Sigmoid colon (tissue), 7 donors: ENCODE data around the gene CHRNE. TPM values are rescaled to one million over a fixed set of nuclear protein-coding genes. Genes with fewer than 3 reads are reported as not detected.

Source experiments
- DNase-seq: peaks from one replicate; pipeline ENCODE4 v3.0.0-alpha.2; 2019
- H3K27ac ChIP-seq, 4 donors: fragments of 200-600 bp; sonication (generic); one replicate each; pipeline ENCODE4 v1.5.1; 2016 to 2019; ENCODE audit warnings: mild to moderate bottlenecking in 1 of 4
- H3K27me3 ChIP-seq, 3 donors: fragments of 200-600 bp; sonication (generic); one replicate each; pipeline ENCODE4 v1.5.1; 2019; ENCODE audit warnings: mild to moderate bottlenecking in 1 of 3
- H3K36me3 ChIP-seq, 4 donors: fragments of 200-600 bp; sonication (generic); one replicate each; pipeline ENCODE4 v1.5.1; 2016 to 2019
- H3K4me1 ChIP-seq, 4 donors: fragments of 200-600 bp; sonication (generic); one replicate each; pipeline ENCODE4 v1.5.1; 2017 to 2019
- H3K4me3 ChIP-seq, 4 donors: fragments of 200-600 bp; sonication (generic); one replicate each; pipeline ENCODE4 v1.5.1; 2017 to 2019; ENCODE audit warnings: mild to moderate bottlenecking in 2 of 4, moderate library complexity in 1 of 4
- H3K9me3 ChIP-seq, 4 donors: fragments of 200-600 bp in 3 of 4; sonication (generic) in 3 of 4; one replicate each; pipeline versions ENCODE4 v1.5.1 to v1.6.1; 2013 to 2019
- EP300 ChIP-seq, 4 donors: sonication (generic); formaldehyde crosslinking; IDR thresholded peaks; one replicate each; pipeline ENCODE4 v1.6.1; 2017; ENCODE audit warnings: antibody characterized with exemption in 4 of 4
- POLR2A ChIP-seq, 2 donors: fragments of 450-650 bp; IDR thresholded peaks; one replicate each; pipeline ENCODE4 v1.6.1; 2016; ENCODE audit warnings: antibody characterized with exemption in 2 of 2, mild to moderate bottlenecking in 2 of 2, moderate library complexity in 2 of 2
- POLR2AphosphoS5 ChIP-seq, 4 donors: sonication (generic); formaldehyde crosslinking; IDR thresholded peaks; one replicate each; pipeline ENCODE4 v1.6.1; 2017; ENCODE audit warnings: antibody characterized with exemption in 4 of 4
- WGBS, 2 donors: extraction: QIAGEN DNeasy Blood & Tissue Kit; methylation state at CpG; one replicate each; pipeline ENCODE4 v1.1.7; 2013; 5-methylcytosine and 5-hydroxymethylcytosine counted together
- intact Hi-C: fragments of 100-400 bp; cut with DNase I; formaldehyde crosslinking; loops from one replicate; pipeline ENCODE4 v1.15.1; 2023
- polyA plus RNA-seq, 3 donors: library from polyadenylated mRNA; stranded (reverse); fragments of 200-250 nt; gene quantifications; one replicate each; pipeline ENCODE4 v1.2.3, GENCODE V29; 2013
- total RNA-seq, 4 donors: library from RNA; depleted of rRNA; stranded (reverse); fragments of >200 nt; gene quantifications; one replicate each; pipeline ENCODE4 v1.1.0, GENCODE V29; 2016
- TF ChIP-seq, protein P1 (sequence below), 4 experiments: fragments of 450-650 bp in 3 of 4; fragments of 200-600 bp in 1 of 4; IDR thresholded peaks; one replicate each; pipeline ENCODE4 v1.5.1; 2016 to 2019; ENCODE audit warnings: antibody characterized with exemption in 4 of 4, mild to moderate bottlenecking in 3 of 4, moderate library complexity in 2 of 4
- donor health status: healthy with polysubstance abuse.
- donor health status: Bipolar disorder and iron deficiency.
- donor health status: healthy.

The CHRNE gene
- total and polyA plus RNA-seq, 7 donors = 0.46 to 0.57 (median 0.54) TPM; not detected in 2

GRCh38 chr17:4939796-4940554 lies 37.1 kb upstream of the CHRNE start, which contains the start of the genes RNF167 and SLC25A11:
TSS of gene RNF167 (plus strand) at chr17:4940268. CDS start at chr17:4940910, 642 bp downstream.
TSS of gene SLC25A11 (minus strand) at chr17:4940046. CDS start at chr17:4939910, 136 bp downstream.
- no peaks in the 10 kb centered on the region for H3K9me3 ChIP-seq
- H3K4me1 ChIP-seq = peaks cover 0 to 57% (median 42%) of the 10 kb centered on the region in 4 donors
- intact Hi-C loops = loop anchor here (1.0 to 2.0 kb wide), 3 partner anchors 27 to 47 kb away; partner anchors contain the start of genes CAMTA2 and SPAG7
- H3K36me3 ChIP-seq = peaks cover 28 to 57% (median 37%) of the 10 kb centered on the region in 4 donors
- no peaks in the 10 kb centered on the region for H3K27me3 ChIP-seq
- 0% methylated on average over 72 of the region's 72 CpGs for WGBS, 2 donors
- peak within 1 kb of the TSS; percentile 62 to 83 (median 73) for H3K4me3 ChIP-seq
- peak; percentile 99 for DNase-seq
- peak within 1 kb of the TSS; percentile 91 to 96 (median 94) for H3K27ac ChIP-seq
- peak; percentile 32 to 83 (median 74) for TF ChIP-seq POLR2AphosphoS5 (IDR thresholded peaks at IDR 0.05)
- TF ChIP-seq POLR2A (IDR thresholded peaks at IDR 0.05) = peak; percentile 32 to 48
- TF ChIP-seq, protein P1, sequence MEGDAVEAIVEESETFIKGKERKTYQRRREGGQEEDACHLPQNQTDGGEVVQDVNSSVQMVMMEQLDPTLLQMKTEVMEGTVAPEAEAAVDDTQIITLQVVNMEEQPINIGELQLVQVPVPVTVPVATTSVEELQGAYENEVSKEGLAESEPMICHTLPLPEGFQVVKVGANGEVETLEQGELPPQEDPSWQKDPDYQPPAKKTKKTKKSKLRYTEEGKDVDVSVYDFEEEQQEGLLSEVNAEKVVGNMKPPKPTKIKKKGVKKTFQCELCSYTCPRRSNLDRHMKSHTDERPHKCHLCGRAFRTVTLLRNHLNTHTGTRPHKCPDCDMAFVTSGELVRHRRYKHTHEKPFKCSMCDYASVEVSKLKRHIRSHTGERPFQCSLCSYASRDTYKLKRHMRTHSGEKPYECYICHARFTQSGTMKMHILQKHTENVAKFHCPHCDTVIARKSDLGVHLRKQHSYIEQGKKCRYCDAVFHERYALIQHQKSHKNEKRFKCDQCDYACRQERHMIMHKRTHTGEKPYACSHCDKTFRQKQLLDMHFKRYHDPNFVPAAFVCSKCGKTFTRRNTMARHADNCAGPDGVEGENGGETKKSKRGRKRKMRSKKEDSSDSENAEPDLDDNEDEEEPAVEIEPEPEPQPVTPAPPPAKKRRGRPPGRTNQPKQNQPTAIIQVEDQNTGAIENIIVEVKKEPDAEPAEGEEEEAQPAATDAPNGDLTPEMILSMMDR (IDR thresholded peaks at IDR 0.05) = no peak
- TF ChIP-seq EP300 (IDR thresholded peaks at IDR 0.05) = peak in 1 of 4 donors; percentile 64

DNA sequence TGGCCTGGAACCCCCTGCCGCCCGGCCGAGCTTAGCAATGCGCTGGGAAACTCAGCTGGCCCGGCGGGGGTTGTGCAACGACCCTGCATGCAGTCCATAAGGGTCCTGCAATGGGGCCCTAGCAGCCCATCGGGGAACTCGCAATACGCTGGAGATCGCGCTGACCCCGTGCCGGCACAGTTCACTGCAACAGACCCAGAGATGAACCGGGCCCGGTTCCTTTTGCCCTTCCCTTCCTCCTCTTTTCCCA lies 36.6 kb upstream of the CHRNE start:
- peaks cover 0 to 53% (median 39%) of the 10 kb centered on the region in 4 donors for H3K4me1 ChIP-seq
- no peaks in the 10 kb centered on the region for H3K9me3 ChIP-seq
- WGBS, 2 donors = 0% methylated on average over 16 of the region's 16 CpGs
- DNase-seq = peak; percentile 81
- H3K4me3 ChIP-seq = peak overlapping the region; percentile 62 to 83 (median 73)
- TF ChIP-seq EP300 (IDR thresholded peaks at IDR 0.05) (no peak), POLR2A (IDR thresholded peaks at IDR 0.05) (no peak), POLR2AphosphoS5 (IDR thresholded peaks at IDR 0.05) (no peak)
- TF ChIP-seq, protein P1 (IDR thresholded peaks at IDR 0.05) = no peak
- intact Hi-C loops = loop anchor here (1.0 kb wide), 1 partner anchor 48 kb away; the partner anchor contains the start of gene CAMTA2
- H3K27ac ChIP-seq = peak overlapping the region; percentile 91 to 96 (median 94)
- H3K36me3 ChIP-seq = peaks cover 23 to 52% (median 33%) of the 10 kb centered on the region in 4 donors
- no peaks in the 10 kb centered on the region for H3K27me3 ChIP-seq

- Histone ChIP-seq H3K27ac (peak overlapping the region; percentile 91 to 96 (median 94)), H3K27me3 (no peaks in the 10 kb centered on the region), H3K4me3 (peak overlapping the region; percentile 62 to 83 (median 73)), H3K9me3 (no peaks in the 10 kb centered on the region), H3K36me3 (peaks cover 20 to 46% (median 30%) of the 10 kb centered on the region in 4 donors), H3K4me1 (peaks cover 0 to 53% (median 40%) of the 10 kb centered on the region in 4 donors)
- TF ChIP-seq POLR2AphosphoS5 (IDR thresholded peaks at IDR 0.05) (no peak), EP300 (IDR thresholded peaks at IDR 0.05) (no peak), POLR2A (IDR thresholded peaks at IDR 0.05) (no peak)
- TF ChIP-seq, protein P1 (IDR thresholded peaks at IDR 0.05) = no peak
- intact Hi-C loops = loop anchor here (1.0 kb wide), 1 partner anchor 48 kb away; the partner anchor contains the start of gene CAMTA2
- WGBS, 2 donors = 30 to 59% methylated on average over 19 of the region's 19 CpGs
- DNase-seq = no peak
Measured at GRCh38 chr17:4938688-4939545, 36.0 kb upstream of the CHRNE start.

- Histone ChIP-seq H3K27ac (peak overlapping the region; percentile 91 to 96 (median 94)), H3K4me1 (peaks cover 0 to 54% (median 42%) of the 10 kb centered on the region in 4 donors), H3K4me3 (peak overlapping the region in 1 of 4 donors; percentile 83), H3K9me3 (no peaks in the 10 kb centered on the region), H3K27me3 (no peaks in the 10 kb centered on the region), H3K36me3 (peaks cover 14 to 39% (median 23%) of the 10 kb centered on the region in 4 donors)
- intact Hi-C loops = no loop called here
- DNase-seq = no peak
- WGBS, 2 donors = 90 to 96% methylated on average over 11 of the region's 11 CpGs
- TF ChIP-seq POLR2AphosphoS5 (IDR thresholded peaks at IDR 0.05) = no peak
- TF ChIP-seq POLR2A (IDR thresholded peaks at IDR 0.05) = no peak
- TF ChIP-seq, protein P1 (IDR thresholded peaks at IDR 0.05) = no peak
- TF ChIP-seq EP300 (IDR thresholded peaks at IDR 0.05) = no peak
Measured at GRCh38 chr17:4938069-4938491, 35.2 kb upstream of the CHRNE start.
